Fibroblast of the conjunctiva (primary cell): ENCODE measurements around the gene SHISAL2A.

Source experiments
- DNase-seq: peaks from one replicate; pipeline ENCODE4 v3.0.0-alpha.2; 2010; ENCODE audit warnings: low read depth

Gene SHISAL2A

GRCh38 chr1:52632732-52633290 lies at the start of gene SHISAL2A:
TSS of gene SHISAL2A (plus strand) at chr1:52633168. CDS start at chr1:52633494, 326 bp downstream.
- DNase-seq: no peak

DNA sequence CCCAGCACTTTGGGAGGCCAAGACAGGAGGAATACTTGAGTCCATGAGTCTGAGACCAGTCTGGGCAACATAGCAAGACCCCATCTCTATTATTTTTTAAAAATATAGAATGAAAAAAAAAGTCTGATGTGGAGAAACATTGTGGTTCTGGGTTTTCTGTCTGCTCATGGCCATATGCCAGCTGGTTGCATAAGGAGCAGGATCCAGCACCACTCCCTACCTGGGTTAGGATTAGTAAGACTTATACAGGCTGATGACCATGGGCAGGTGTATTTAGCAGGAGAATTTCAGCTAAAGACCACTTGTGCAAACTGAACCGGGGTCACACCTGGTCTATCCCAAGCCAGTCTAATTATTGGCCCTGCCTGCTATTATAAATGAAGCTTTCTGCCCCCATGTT lies 47.5 kb upstream of the SHISAL2A start:
- no peak for DNase-seq

- no peak for DNase-seq
These were observed 44.9 kb upstream of the SHISAL2A start for GRCh38 chr1:52588027-52588426.

DNA sequence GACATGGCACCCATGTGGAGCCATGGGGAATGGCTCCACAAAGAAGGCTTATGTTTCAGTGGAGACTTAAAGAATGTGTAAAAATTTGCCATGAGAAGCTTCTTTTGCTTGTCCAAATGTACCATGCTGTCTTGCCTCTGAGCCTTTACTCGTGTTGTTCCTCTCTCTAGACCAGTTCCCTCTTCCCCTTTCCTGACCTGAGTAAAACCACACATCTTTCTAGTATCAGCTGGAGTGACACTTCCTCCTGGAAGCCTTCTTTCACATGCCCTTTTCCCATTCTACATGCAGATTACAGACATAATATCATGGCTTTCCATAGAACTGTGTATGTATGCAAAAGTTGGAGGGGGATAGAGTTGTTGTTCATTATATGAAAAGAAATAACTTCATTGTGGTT lies 44.4 kb upstream of the SHISAL2A start:
- DNase-seq: no peak

GRCh38 chr1:52590266-52590665 lies 42.7 kb upstream of the SHISAL2A start:
- no peak for DNase-seq

DNA sequence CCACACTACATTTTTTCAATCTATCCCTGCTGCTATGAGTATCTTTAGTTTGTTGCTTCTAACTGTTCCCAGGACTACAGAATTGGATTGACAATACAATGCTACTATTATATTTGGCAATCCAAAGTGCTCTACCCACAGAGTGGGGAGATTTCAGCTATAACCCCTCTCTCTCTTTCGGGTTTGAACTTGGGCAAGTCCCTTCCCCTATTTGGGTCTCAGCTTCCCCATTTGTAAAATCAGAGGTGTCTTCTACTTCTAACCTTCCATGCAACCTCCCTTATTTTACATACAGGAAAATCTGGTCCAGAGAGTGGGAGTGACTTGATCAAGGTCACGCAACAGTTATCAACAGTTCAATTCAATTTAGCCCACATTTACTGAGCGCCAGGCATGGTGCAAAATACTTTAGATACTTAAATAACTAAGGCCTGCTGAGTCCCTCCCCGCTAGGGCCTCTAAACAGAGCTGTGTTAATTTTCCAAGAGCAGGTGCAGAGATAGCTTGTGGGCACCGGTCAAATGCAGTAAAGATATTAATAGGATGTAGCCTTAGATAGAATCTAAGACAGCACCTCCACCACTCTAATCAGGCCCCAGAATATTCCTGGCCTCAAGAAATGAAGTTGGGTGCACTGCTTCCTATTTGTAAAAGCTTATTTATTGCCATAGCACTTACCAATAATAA lies 40.2 kb upstream of the SHISAL2A start:
- DNase-seq: no peak

DNA sequence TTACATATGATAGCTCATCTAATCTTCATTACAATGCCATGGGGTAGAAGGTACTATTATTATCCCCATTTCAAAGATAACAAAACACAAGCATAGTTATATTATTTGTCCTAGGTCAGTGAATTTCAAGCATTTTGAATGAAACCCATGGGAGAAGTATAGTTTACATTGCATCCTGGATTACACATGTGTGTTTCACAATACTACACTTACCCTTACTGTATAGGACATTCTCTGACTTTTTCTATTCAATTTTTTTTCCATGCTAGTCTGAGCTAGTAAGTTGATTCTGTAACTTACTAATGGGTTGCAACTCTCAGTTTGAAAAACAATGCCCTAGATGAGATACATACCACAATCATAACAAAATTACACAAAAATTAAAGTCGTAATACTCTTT lies 39.5 kb upstream of the SHISAL2A start:
- no peak for DNase-seq

- no peak for DNase-seq
These were observed 37.9 kb upstream of the SHISAL2A start for GRCh38 chr1:52595061-52595460.

- no peak for DNase-seq
These were observed 35.1 kb upstream of the SHISAL2A start for GRCh38 chr1:52597912-52598311.

- DNase-seq: no peak
These were observed 34.2 kb upstream of the SHISAL2A start for GRCh38 chr1:52598729-52599128.

DNA sequence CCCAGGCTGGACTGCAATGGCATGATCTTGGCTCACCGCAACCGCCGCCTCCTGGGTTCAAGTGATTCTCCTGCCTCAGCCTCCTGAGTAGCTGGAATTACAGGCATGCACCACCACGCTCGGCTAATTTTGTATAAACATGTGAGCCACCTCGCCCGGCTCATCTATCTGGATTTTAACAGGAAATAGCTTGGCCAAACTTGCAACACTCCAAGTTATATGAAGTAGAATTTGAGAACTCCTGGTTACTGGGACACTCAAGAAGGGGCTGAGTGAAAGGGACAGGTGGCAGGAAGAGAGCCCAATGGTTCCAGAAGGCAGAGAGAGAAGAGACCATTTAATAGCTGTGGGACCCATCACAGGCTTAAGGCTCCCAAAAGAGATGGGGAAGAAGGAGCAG lies 33.7 kb upstream of the SHISAL2A start:
- DNase-seq: no peak

GRCh38 chr1:52600533-52601179 lies 32.3 kb upstream of the SHISAL2A start:
- DNase-seq: no peak

DNA sequence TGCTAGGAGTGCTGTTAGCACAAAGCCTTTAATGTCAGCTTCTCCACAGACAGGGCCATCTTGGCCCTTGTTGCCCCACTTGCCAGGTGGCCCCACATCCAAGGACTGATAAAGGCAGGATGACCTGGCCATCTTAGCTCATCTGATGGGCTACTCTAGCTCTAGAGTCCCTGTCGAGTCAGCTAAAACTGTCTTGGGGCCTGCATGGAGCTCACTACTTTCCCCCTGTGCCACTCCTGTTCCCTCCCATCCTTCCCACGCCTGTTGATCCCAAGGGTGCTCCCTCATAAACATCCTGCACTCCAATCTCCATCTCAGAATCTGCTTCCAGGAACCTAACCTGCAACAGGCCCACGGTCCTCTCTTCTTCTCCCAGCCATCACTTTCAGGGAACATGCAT lies 31.4 kb upstream of the SHISAL2A start:
- no peak for DNase-seq

DNA sequence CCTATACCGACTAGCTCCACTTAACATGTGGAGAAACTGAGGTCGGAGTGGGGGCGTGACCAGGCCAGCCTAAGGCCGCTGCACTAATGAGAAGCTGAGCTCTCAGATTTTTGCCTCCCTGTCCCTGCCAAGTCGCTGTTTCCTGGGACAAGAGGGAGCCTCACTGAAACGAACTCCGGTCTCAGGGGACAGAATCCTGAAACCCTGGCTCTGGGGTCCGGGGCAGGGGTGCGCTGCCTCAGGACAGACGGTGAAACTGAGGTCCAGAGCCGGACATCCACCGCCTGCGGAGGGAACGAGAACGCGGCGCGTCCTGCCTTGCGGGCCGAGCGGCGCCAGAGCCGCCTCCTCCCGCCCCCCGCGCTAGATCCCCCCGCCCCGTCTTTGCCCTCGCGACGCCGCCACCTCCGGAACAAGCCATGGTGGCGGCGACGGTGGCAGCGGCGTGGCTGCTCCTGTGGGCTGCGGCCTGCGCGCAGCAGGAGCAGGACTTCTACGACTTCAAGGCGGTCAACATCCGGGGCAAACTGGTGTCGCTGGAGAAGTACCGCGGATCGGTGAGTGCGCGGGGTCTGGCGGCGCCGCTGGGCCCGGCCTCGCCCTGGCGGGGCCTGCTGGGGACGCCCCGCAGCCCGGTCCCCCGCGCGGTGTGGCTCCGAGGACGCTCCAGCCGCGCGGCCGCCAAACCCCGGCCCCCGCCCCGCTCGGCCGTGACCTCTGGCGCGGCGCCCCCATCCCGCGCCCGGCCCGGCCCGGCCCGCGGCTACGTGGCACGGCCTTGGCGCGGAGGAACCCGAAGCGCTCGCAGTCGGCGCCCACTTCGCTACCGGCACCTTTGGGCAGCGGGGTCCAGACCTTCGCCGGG lies 30.7 kb upstream of the SHISAL2A start, which contains the start of gene GPX7:
Gene GPX7 (plus strand): TSS at position 381 of the 865 bp plus-strand sequence. CDS start 39 bp downstream, at position 420.
- DNase-seq: no peak

- DNase-seq: no peak
These were observed 29.9 kb upstream of the SHISAL2A start for GRCh38 chr1:52602856-52603600.

DNA sequence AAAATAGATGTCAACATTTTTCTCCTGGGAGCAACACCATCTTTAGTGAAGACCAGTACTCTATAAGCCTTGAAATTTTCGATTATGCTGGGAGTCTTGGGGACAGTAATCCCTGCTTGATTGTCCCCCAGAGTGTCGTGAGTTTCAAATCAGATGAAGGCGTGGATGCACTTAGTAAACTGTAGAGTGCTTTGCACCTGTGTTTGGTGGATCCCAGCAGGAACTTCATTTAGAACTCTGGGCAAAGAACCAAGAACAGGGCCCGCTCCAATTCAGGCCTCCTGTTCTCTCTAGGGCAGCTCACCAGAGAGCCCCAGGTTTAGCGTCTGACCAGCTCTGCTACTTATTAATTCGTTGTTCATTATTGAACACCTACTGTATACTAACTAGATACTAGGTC lies 29.3 kb upstream of the SHISAL2A start:
- DNase-seq: no peak

DNA sequence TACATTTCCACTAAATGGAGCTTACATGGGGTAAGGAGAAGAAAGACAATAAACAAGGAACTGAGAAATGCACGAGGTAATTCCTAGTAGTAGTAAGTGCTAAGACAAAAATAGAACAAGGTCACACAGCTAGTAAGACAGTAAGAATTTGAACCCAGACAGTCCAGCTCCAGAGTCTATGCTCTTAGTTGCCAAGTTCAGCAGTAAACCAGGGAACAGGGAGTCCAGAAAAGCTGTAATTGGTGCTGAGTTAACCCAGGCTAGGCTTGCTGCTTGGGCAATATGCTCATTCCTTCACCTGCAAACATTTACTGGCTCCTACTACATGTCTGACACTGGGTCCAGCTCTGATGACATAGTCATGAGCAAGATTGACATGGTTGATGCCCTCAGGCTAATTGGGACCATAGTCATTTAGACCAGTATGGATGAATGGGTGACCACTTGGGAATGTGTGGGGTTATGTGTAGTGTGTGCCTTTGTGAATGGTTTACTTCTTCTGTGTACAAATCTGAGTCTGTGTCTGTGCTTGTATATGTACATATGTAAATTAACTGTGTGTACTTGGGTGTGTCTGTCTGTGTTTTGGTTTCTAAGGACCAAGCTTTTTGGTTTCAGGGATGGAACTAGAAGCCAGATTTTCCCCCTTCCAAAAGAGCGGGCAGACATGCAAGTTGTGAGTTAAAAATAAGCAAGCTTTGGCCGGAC lies 28.8 kb upstream of the SHISAL2A start:
- DNase-seq: no peak

- DNase-seq: no peak
These were observed 19.2 kb upstream of the SHISAL2A start for GRCh38 chr1:52613636-52614373.

DNA sequence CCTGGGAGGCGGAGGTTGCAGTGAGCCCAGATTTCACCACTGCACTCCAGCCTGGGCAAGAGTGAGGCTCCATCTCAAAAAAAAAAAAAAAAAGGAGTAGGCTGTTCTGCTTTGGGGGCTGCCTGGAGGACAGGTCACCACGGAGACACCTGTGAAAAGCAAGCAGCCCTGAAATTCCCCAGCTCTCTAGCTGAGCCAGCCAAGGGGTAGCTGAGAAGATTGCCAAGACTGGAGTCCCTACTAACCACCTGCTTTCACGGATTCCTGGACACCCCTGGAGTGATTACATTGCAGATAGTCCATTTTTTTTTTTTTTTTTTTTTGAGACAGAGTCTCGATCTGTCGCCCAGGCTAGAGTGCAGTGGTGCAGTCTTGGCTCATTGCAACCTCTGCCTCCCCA lies 18.3 kb upstream of the SHISAL2A start:
- no peak for DNase-seq

DNA sequence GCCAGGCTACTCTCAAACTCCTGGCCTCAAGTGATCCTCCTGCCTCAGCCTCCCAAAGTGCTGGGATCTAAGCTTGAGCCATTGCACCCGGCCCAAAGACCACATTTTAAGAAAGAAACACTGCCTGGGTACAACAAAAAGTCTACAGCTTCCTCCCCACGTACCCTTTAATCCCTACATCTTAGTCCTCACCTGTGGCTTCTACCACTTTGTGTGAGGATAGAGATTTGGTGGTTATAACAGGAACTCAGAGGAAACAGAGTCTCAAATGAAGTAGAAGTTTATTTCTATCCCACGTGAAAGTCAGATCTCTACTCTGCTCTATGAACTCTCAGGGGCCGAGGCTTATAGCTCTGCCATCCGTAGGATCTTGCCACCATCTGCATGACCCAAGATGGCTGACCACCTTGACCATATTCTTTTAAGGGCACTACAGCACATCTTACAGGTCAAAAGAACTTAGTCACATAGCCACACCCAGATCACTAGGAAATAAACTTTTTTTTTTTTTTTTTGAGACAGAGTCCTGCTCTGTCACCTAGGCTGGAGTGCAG lies 17.4 kb upstream of the SHISAL2A start:
- no peak for DNase-seq
